Thyroid gland (tissue), 4 donors: ENCODE results near the gene GFOD2. TPM values are rescaled to one million over a fixed set of nuclear protein-coding genes. Genes with fewer than 3 reads are reported as not detected.

Source experiments
- DNase-seq, 2 donors: peaks; one replicate each; pipeline ENCODE4 v3.0.0-alpha.2; 2019
- H3K27ac ChIP-seq, 3 donors: fragments of 200-600 bp; sonication (generic); 1 replicate in 2 of 3; 2 replicates in 1 of 3; pipeline ENCODE4 v1.5.1; 2016 to 2019; ENCODE audit warnings: mild to moderate bottlenecking in 1 of 3, moderate library complexity in 1 of 3
- H3K27me3 ChIP-seq: fragments of 200-600 bp; sonication (generic); one replicate; pipeline ENCODE4 v1.5.1; 2019
- H3K36me3 ChIP-seq, 2 donors: fragments of 200-600 bp; sonication (generic); one replicate each; pipeline ENCODE4 v1.5.1; 2016 to 2019
- H3K4me1 ChIP-seq, 2 donors: fragments of 200-600 bp; sonication (generic); one replicate each; pipeline ENCODE4 v1.5.1; 2017 to 2019
- H3K4me3 ChIP-seq, 3 donors: fragments of 200-600 bp; sonication (generic); replicated peaks in 1 of 3; 1 replicate in 2 of 3; 2 replicates in 1 of 3; pipeline ENCODE4 v1.5.1; 2016; ENCODE audit warnings: mild to moderate bottlenecking in 1 of 3
- H3K9me3 ChIP-seq: fragments of 200-600 bp; sonication (generic); one replicate; pipeline ENCODE4 v1.5.1; 2017
- POLR2A ChIP-seq, 2 donors: fragments of 450-650 bp; IDR thresholded peaks; one replicate each; pipeline ENCODE4 v1.6.1; 2017; ENCODE audit warnings: antibody characterized with exemption in 2 of 2, mild to moderate bottlenecking in 2 of 2, moderate library complexity in 1 of 2
- WGBS, 2 donors: methylation state at CpG; one replicate each; pipeline ENCODE4 v1.1.5; 2017; 5-methylcytosine and 5-hydroxymethylcytosine counted together
- intact Hi-C: fragments of 100-400 bp; cut with DNase I; formaldehyde crosslinking; loops from one replicate; pipeline ENCODE4 v1.15.1; 2023
- total RNA-seq, 4 donors: library from RNA; depleted of rRNA; stranded (reverse); fragments of >200 nt; gene quantifications; one replicate each; pipeline ENCODE4 v1.2.3, GENCODE V29; 2016
- TF ChIP-seq, protein P1 (sequence below), 6 experiments: fragments of 200-600 bp in 3 of 6; fragments of 450-650 bp in 3 of 6; sonication (generic) in 3 of 6; IDR thresholded peaks; one replicate each; pipeline ENCODE4 v1.5.1; 2016 to 2019; ENCODE audit warnings: antibody characterized with exemption in 6 of 6, mild to moderate bottlenecking in 2 of 6, inconsistent platforms in 1 of 6, moderate library complexity in 1 of 6

GFOD2 gene
- total RNA-seq, 4 donors from 2014 or later: 10.9 to 27.5 (median 23.7) TPM

DNA sequence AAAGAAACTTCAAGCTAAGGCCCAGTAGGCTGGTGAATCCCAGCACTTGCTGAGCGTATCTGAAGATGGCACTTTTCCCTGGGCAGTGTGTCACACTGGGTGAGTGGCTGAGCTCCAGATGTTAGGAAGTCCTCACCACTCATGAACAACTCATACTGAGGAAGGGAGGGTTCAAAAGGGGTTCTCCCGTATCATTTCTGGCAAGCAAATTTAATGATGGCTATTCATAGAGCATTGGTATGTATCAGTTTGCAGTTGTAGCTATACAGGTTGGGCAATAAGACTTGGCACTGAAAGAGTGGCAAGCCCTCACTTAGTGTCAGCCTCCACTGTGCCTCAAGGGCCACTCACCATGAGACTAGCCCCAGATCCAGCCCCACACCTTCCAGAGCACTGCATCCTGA lies 10.7 kb downstream of the GFOD2 start:
- Histone ChIP-seq H3K27me3 (no peaks in the 10 kb centered on the region), H3K4me1 (no peaks in the 10 kb centered on the region), H3K27ac (no peak overlapping the region), H3K9me3 (no peaks in the 10 kb centered on the region), H3K4me3 (no peak overlapping the region), H3K36me3 (no peaks in the 10 kb centered on the region)
- TF ChIP-seq, protein P1, sequence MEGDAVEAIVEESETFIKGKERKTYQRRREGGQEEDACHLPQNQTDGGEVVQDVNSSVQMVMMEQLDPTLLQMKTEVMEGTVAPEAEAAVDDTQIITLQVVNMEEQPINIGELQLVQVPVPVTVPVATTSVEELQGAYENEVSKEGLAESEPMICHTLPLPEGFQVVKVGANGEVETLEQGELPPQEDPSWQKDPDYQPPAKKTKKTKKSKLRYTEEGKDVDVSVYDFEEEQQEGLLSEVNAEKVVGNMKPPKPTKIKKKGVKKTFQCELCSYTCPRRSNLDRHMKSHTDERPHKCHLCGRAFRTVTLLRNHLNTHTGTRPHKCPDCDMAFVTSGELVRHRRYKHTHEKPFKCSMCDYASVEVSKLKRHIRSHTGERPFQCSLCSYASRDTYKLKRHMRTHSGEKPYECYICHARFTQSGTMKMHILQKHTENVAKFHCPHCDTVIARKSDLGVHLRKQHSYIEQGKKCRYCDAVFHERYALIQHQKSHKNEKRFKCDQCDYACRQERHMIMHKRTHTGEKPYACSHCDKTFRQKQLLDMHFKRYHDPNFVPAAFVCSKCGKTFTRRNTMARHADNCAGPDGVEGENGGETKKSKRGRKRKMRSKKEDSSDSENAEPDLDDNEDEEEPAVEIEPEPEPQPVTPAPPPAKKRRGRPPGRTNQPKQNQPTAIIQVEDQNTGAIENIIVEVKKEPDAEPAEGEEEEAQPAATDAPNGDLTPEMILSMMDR (IDR thresholded peaks at IDR 0.05): no peak
- no peak for TF ChIP-seq POLR2A (IDR thresholded peaks at IDR 0.05)
- no peak for DNase-seq
- intact Hi-C loops: no loop called here
- WGBS, 2 donors: 69 to 77% methylated on average over 2 of the region's 2 CpGs

DNA sequence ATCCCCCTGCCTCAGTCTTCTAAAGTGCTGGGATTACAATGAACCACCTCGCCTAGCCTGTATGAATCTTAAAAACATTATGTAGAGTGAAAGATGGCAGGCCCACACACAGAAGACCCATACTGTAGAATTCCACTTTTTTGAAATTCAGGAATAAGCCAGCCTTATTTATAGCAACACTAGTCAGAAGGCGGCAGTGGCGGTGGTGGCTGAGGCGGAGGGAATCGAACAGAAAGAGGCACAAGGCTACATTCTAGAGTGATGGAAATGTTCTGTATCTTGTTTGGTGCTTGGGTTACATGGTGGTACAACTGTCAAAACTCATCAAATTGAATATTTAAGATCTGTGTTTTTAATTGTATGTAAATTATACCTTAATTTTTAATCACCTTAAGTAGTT lies 11.3 kb downstream of the GFOD2 start:
- Histone ChIP-seq H3K4me1 (no peaks in the 10 kb centered on the region), H3K36me3 (no peaks in the 10 kb centered on the region), H3K27me3 (no peaks in the 10 kb centered on the region), H3K27ac (no peak overlapping the region), H3K9me3 (no peaks in the 10 kb centered on the region), H3K4me3 (no peak overlapping the region)
- DNase-seq: no peak
- intact Hi-C loops: no loop called here
- TF ChIP-seq POLR2A (IDR thresholded peaks at IDR 0.05): no peak
- TF ChIP-seq, protein P1 (IDR thresholded peaks at IDR 0.05): no peak
- WGBS, 2 donors: 98% methylated on average over 5 of the region's 5 CpGs

DNA sequence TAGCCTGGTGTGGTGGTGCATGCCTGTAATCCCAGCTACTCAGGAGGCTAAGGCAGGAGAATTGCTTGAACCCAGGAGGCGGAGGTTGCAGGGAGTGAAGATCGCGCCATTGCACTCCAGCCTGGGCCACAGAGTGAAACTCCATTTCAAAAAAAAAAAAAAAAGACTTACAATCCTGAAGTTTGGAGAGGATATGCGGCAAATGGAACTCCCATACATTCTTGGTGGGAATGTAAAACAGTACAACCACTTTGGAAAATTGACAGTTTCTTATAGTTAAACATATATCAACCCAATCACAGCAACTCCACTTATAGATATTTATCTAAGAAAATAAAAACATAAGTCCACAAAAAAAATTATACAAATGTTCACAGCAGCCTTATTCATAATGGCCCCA lies 11.9 kb downstream of the GFOD2 start:
- no peak for TF ChIP-seq POLR2A (IDR thresholded peaks at IDR 0.05)
- TF ChIP-seq, protein P1 (IDR thresholded peaks at IDR 0.05): no peak
- H3K27ac ChIP-seq: no peak overlapping the region

DNA sequence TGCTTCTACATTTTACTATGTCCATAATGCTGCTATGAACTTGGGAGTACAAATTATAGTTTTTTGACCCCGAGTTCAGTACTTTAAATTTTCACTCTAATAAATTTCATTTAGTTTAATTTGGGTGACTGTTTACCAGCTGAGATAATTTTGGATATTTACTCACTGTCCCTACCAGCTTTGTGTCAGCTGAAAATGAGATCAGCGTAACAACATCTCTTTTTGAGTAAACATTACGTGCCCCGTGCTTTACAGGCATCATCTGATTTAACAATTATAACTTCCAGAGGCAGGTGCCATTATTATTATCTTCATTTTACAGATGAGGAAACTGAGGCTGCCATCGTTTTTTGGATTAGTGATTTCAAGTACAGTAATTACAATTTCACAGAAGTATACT lies 15.0 kb downstream of the GFOD2 start:
- intact Hi-C loops: no loop called here
- no peak overlapping the region for H3K27ac ChIP-seq
- no peak for DNase-seq
- H3K36me3 ChIP-seq: no peaks in the 10 kb centered on the region
- no peak for TF ChIP-seq POLR2A (IDR thresholded peaks at IDR 0.05)
- TF ChIP-seq, protein P1 (IDR thresholded peaks at IDR 0.05): no peak
- H3K4me1 ChIP-seq: no peaks in the 10 kb centered on the region
- H3K27me3 ChIP-seq: no peaks in the 10 kb centered on the region
- H3K9me3 ChIP-seq: no peaks in the 10 kb centered on the region
- no peak overlapping the region for H3K4me3 ChIP-seq
- 94 to 96% methylated on average over 5 of the region's 5 CpGs for WGBS, 2 donors

More for the DNA sequence above, 11.9 kb downstream of the GFOD2 start:
- WGBS, 2 donors: 98 to 100% methylated on average over 4 of the region's 4 CpGs
- Histone ChIP-seq H3K36me3 (no peaks in the 10 kb centered on the region), H3K4me3 (no peak overlapping the region), H3K4me1 (no peaks in the 10 kb centered on the region), H3K27me3 (no peaks in the 10 kb centered on the region), H3K9me3 (no peaks in the 10 kb centered on the region)
- intact Hi-C loops: no loop called here
- no peak for DNase-seq

DNA sequence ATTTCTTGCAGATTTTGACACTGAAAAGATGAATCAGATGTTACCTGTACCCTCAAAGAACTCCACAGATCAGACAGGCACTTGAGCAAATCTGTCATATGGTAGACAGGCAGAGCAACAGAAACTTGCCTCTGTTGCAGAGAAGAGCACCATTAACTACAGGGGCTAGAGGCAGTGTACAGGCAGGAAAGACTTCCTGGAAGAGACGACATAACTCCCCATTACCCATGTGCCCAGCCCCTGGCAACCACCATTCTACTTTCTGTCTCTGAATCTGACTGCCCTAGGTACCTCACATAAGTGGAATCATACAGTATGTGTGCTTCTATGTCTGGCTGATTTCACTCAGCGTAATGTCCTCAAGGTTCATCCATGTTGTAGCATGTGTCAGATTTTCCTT lies 15.5 kb downstream of the GFOD2 start:
- 86 to 93% methylated on average over 2 of the region's 2 CpGs for WGBS, 2 donors
- Histone ChIP-seq H3K36me3 (no peaks in the 10 kb centered on the region), H3K4me3 (no peak overlapping the region), H3K27me3 (no peaks in the 10 kb centered on the region), H3K9me3 (no peaks in the 10 kb centered on the region), H3K4me1 (no peaks in the 10 kb centered on the region), H3K27ac (no peak overlapping the region)
- no peak for TF ChIP-seq POLR2A (IDR thresholded peaks at IDR 0.05)
- TF ChIP-seq, protein P1 (IDR thresholded peaks at IDR 0.05): no peak
- DNase-seq: no peak
- intact Hi-C loops: no loop called here
